ENCODE data around the gene PRMT5.

PRMT5 gene

DNA sequence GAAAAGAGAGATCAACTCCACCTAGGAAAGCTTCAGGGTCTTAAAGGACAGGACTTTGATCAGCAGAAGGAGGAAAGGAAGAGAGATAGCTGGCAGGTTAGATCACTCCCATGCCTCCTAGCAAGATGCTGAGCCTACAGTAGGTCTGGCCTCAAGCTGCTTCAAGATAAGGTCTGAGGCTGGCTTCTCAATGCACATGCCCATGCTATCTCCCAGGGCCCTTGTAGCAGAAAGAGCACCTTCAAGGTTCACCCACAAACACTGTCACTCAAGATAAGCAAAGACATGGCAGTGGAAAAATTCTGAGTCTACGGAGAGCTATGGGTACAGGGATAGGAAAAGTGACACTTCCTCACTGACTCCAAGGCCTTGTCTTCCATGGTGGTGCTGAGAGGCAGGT is 31.8 kb downstream of the PRMT5 start:
- no peak for DNase-seq (ENCODE audit: low read depth)

DNA sequence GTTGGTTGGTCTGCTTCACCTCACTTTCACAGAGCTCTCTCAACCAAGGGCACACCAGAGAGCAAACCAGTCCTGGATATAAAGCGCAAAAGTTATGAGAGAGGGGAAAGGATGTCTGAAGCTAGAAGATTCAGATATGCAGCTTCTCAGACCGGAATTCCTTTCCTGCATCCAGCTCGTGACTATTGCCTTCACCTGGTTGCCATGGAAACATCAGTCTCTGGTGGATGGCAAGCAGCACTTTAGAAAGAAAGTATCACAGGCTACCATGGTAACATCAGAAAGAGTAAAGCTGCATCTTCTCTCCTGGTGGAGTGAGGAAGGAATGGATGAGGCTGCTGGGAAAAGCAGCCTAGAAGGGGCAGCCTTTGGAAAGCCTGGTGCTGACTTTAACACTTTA is 32.4 kb downstream of the PRMT5 start:
- no peak for DNase-seq (ENCODE audit: low read depth)

DNA sequence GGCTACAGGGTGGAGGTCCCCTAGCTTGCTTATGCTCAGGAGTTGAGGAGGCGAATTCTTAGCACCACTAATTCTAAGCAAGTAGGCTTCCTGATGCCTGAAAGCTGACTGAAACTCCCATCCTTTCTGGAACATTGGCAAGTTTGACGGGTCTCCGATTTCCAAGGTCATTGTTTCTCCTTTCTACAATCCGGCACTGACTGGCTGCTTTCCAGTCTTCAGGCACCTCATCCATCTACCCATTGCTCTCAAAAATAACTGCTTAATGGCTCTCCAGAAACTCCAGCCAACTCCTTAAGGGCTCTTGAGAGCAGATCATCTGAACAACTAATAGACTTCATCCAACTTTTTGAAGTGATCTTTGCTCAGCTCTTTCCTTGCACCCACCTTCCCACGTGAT is 32.8 kb downstream of the PRMT5 start:
- no peak for DNase-seq (ENCODE audit: low read depth)

DNA sequence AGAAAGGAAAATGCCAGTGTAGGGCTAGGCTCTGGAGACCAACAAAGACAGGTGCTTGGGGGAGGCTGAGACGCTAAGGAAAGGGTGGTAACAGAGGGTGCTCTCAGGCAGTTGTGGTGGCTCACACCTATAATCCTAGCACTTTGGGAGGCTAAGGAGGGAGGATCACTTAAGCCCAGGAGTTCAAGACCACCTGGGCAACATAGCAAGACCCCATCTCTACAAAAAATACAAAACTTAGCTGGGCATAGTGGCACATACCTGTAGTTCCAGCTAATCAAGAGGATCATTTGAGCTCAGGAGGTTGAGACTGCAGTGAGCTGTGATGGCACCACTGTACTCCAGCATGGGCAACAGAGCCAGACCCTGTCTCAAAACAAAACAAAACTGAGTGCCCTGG is 33.8 kb downstream of the PRMT5 start:
- no peak for DNase-seq (ENCODE audit: low read depth)

DNA sequence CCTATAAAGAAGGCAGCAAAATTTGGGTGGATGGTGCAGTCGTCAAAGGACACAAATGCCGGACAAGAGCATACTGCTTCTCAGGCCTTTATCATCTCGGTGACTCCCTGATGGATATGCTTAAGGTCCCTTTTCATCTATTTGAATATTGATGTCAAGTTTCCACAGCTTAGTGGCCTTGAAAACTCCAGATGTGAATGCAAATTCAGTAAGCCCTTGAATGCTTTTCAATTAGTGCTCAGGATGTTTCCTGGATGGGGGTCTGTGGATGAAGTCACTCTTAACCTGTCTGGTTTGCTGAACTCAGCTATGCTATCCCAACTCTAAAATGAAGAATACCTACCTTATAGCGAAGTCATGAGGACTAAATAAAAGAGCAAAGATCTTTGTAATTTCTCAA is 35.5 kb downstream of the PRMT5 start:
- no peak for DNase-seq (ENCODE audit: low read depth)

DNA sequence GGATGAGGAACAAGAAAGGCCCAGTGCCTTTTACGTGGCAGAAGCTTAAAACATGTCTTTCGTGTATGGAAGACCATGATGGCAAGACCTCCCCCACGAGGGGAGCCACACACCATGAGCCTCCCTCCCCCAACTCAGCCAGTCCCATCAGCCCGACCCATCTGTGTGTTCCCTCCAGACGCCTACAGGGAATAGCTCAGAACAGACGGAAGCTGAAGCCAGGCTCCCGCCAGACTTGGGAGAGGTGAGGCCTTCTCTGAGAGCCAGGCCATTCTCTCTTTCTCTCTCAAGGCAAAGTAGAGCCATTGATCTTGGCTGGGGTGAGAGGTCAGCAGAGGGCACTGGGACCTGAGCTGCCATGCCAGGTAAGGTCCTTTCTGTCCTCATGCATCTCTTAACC is 36.7 kb downstream of the PRMT5 start:
- DNase-seq (ENCODE audit: low read depth), result no peak

DNA sequence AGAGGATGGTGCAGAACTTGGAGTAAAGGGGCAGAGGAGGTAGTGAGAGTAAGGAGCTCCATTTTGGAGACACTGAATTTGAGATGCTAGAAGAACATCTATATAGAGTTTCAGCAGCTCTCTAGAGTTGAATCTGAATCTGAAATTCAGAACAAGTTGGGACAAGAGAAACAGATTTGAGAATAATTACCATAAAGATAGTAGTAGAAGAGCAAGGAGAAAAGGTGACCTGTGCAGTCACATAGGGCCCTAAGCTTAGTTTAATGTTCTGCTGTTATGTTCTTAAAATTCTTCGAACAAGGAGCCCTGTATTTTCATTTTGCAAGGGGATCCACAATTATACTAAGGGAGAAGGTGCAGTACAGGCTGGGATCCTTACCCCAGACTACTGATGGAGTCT is 38.8 kb downstream of the PRMT5 start:
- DNase-seq (ENCODE audit: low read depth), result no peak

DNA sequence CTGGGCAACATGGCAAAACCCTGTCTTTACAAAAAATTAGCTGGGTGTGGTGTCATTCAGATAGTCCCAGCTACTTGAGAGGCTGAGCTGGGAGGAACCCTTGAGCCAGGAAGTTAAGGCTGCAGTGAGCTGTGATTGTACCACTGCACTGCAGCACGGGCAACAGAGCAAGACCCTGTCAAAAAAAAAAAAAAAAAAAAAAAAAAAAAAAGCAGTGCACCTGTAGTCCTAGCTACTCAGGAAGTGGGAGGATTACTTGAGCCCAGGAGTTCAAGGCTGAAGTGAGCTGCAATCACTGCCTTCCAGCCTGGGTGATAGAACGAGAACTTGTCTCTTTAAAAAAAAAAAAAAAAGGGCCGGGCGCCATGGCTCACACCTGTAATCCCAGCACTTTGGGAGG is 40.5 kb downstream of the PRMT5 start:
- no peak for DNase-seq (ENCODE audit: low read depth)

DNA sequence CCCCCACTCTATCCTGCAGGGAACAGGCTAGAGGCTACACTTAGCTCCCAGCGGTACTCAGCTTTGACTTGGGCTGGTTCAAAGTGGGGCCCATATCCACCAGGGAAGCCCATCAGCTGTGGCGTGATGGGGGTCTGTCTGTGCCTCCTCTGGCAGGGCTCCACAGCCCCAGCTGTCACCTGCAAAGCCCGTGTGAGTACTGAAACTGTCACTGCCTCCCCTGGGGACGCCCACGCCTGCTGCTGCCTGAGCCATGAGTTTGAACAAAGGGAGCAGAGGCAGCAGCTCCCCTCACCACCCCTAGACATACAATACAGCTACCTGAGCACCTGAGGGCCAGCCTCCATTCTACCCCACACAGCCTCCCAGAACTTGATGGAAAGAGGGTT is 41.2 kb downstream of the PRMT5 start:
- DNase-seq (ENCODE audit: low read depth), result peak; percentile 14

DNA sequence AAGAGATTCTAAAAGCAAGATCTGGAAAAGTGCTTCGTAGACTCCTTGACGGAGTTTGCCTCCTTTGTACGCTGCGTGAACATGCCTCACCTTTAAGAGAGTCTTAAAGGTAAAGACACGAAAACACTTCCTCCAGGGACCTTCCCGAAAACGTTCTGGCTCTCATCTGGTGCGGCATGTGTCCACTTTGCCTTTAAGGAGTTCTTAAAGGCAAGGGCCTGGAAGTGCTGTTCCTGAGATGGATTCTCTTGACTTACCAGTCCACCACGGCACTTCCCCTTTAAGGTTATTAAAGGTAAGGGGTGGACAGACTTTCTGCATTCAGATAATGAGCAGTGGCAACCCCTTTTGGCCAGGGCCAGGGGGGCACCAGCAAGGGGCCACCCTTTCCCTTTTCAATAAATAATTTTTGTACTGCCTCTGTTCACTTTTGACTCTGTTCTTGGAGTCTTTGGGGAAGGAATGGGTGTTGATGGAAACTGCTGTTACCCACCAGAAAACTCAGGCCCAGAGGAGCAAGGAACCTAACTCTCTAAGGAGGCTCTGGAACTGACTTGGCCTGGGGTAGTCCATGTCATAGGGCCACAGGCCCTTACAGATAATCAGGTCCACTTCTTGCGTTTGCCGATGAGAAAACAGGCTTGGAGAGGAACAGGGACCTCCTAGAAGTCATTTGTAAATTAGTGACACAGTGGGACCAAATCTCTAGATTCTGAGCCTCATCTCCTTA is 41.8 kb downstream of the PRMT5 start:
- no peak for DNase-seq (ENCODE audit: low read depth)

DNA sequence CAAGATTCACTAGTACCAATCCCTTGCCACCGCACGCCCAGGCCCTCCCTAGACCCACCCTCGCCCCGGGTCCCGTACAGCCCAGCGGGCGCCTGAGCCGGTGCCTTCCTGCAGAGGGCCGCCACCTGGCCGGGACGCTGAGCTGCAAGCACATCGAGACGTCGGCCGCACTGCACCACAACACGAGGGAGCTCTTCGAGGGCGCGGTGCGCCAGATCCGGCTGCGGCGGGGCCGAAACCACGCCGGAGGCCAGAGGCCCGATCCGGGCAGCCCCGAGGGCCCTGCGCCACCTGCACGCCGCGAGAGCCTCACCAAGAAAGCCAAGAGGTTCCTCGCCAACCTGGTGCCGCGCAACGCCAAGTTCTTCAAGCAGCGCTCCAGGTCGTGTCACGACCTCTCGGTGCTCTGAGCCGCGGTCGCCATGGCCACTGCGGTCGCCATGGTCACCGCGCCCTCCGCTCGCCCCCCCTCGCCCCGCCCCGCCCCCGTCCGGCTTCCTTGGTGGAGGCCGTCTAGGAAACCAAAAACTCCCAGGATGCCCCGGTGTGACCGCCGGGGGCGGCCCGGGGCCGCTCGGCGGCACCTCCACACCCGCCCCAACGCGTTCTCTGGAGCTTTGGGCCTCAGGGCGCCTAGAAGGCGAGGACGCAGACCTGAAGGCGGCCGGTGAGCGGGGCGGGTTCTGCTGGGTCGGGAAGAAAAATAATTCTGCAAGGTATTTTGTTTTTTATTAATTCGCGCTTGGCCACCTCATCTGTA is 42.5 kb downstream of the PRMT5 start:
- peak; percentile 63 for DNase-seq (ENCODE audit: low read depth)

DNA sequence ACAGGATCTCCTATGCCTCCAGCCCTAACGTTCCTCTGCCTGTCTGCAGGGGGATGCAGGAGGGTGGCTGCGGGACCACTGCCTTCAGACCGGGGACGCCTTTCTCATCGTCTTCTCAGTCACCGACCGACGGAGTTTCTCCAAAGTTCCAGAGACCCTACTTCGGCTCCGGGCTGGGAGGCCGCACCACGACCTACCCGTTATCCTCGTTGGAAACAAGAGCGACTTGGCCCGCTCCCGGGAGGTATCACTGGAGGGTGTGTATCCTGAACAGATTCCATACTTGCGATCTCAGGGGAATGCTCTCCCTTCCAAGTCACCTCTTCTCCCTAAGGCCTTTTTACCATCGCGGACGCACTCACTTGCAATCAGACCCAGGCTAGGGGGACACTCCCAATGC is 43.2 kb downstream of the PRMT5 start:
- no peak for DNase-seq (ENCODE audit: low read depth)

DNA sequence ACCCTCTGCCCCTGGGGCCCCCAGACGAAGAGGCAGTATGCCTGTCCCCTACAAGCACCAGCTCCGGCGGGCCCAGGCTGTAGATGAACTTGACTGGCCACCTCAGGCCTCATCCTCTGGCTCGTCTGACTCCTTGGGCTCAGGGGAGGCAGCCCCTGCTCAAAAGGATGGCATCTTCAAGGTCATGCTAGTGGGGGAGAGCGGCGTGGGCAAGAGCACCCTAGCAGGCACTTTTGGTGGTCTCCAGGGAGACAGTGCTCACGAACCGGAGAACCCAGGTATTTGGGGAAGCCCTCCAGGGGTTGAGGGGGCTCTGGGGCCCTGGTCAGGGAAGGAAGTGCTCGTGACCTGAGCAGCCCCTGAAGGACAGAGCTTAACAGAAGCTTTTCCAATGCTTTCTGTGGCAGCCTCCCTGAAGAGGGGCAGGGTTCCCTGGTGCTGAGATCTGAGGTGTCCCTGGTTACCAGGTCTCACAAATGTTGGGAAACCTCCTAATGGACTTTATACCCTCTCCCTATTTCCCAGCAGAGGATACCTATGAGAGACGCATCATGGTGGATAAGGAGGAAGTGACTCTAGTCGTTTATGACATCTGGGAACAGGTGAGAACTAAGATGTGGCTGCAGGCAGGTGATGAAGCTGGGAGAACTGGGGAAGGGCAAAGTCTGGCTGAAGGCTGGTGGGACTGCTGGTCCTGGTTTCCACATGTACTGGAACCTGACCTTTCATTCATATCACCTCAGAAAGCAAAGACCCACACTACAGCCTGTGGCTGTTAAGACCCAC is 44.2 kb downstream of the PRMT5 start:
- no peak for DNase-seq (ENCODE audit: low read depth)

DNA sequence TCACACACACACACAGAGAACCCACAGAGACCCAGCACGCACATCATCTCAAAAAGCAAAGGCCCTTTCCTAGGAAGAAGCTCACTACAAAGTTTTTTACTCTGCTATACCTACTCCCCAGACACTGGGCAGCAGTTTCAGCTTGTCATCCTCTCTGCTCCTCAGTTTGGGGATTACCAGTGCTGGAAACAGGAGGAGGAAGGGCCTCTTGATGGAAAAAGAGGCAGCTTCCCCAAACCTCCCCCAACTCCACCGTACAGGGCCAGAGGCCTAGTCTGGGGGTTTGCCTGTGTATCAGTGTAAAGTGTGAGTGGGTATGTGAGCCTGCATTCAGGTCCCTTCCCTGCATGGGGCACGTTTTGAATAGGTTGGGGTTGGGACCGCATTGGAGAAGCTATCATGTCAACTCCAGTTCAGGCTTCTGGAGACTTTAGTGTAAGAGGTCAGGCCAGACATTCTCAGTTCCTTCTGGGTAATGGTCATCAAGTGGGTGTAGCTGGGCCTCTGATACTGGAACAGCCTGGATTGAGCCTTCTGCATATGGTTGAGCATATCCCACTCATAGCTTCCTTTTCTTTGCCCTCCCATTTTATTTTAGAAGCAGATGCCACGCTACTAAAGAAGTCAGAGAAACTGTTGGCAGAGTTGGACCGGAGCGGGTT is 45.0 kb downstream of the PRMT5 start:
- DNase-seq (ENCODE audit: low read depth), result no peak

DNA sequence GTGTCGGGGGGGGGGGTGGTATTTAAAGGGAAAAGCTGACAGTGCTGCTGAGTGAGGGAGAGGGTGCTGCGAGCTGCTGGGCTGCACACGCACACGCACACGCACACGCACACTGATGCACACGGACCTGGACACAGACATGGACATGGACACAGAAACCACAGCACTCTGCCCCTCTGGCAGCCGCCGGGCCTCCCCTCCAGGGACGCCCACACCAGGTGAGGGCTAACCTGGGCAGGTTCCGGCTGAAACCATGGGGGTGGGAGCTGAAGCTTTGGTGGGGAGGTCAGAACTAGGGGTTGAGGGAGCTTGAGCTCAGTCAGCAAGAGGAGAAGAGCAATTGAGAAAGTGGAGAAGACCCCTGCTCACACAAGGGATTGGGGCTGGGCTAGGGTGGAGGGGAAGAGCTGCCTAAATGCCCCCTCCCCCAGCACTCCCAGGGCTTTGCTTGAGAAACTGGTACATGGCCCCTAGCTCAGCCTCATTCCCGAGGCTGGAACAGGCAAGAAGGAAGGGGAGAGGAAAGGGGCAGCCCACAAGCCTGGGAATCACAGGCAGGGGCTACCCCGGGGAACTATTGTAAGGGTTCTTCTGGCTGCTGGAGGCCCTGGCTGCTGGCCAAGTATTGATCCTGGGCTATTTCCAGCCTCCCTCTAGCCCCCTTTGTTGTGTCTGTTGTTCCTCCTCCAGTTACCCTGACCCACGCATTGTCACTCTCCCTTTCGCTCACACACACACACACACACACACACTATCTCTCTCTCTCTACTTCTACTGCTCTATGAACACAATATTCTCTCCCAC is 45.8 kb downstream of the PRMT5 start, which contains the start of gene REM2:
Gene REM2 (plus strand): TSS at position 50 of the 804 bp plus-strand sequence. CDS start 66 bp downstream, at position 116.
- no peak for DNase-seq (ENCODE audit: low read depth)

DNA sequence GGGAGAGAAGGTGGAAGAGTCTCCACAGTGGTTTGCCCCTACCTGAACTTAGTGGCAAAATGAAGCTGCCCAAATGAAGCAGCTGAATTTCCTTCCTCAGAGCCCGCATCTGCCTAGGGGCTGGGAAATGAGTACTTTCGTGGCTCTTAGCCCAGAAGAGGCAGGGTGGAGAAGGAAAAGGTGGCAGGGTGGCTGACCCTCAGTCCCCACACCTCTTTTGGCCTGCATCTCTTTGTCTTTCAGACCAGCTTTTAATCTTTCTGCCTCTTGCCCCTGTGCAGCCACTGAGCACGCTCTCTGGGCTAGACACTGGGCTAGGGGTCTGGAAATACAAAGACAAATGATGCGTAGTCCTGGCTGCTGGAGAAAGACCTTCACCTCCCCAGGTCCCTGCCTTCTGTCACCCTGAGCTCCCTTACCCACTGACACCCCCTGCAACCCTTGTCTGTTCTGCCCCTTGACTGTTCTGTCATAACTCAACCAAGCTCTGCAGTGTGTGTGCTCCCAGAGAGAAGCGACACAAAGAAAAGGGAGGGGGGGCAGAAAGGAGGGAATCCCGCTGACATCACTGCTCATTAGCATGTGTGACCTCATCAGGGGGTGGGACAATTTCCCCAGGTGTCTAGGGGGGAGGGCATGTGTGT is 46.5 kb downstream of the PRMT5 start:
- DNase-seq (ENCODE audit: low read depth), result peak; percentile 14

DNA sequence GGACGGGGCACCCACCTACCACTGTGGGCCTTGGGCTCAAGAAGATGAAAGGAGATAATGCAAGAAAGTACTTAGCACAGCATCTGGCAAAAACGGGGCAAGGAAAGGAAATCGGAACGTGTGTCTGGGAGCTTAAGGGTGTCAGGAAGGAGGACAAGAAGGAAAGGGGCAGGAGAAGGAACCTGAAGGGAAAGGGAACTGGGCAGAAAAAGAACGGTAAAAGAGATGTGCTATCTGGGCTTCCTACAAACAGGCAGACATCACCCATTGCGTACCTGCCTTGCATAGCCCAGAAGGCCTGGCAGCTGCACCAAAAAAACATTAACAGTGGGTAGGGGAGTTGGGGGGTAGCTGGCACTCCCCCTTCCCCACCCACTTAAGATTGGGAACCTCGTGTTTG is 47.1 kb downstream of the PRMT5 start:
- DNase-seq (ENCODE audit: low read depth), result no peak

DNA sequence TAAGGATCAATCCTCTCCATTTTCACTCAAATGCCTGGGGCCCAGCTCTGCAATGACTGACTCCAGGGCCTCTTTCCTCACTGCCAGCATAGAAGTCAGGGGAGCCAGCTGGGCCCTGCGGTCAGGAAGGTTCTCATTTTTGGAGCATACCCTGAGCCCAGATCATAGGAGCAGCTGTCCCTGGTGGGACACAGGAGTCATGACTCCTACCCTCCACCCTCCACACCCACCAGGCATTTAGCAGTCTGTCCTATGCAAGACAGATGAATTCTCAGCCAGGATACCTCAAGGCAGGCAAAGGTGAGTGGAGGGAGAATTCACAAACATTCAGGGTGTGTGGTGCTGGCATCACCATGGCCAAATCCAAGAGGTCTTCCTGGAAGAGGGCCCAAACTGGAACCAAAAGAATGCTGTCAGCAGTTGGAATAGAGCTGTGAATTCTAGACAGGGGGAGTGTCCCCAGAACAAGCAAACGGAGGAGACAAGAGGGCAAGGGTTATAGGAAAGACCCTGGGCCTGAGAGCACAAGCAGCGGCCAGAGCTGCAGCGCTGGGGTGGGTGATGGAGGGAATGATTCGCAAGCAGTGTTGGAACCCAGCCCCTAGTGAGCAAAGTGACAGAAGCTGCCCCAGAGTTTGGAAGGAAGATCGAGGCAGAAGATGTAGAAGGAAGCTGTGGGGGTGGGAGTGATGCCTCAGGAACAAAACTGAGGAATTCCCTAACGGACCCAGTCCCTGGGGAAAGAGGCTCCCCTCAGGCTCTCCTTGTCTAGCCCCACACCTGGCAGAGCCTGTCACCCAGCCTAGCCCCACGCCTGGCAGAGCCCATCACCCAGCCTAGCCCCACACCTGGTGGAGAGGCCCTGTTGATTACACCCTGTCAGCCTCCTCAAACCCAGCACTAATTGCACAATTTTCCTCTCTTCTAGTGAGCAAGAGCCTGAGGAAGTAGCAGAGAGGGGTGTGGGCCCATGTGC is 50.6 kb downstream of the PRMT5 start:
- DNase-seq (ENCODE audit: low read depth), result no peak

DNA sequence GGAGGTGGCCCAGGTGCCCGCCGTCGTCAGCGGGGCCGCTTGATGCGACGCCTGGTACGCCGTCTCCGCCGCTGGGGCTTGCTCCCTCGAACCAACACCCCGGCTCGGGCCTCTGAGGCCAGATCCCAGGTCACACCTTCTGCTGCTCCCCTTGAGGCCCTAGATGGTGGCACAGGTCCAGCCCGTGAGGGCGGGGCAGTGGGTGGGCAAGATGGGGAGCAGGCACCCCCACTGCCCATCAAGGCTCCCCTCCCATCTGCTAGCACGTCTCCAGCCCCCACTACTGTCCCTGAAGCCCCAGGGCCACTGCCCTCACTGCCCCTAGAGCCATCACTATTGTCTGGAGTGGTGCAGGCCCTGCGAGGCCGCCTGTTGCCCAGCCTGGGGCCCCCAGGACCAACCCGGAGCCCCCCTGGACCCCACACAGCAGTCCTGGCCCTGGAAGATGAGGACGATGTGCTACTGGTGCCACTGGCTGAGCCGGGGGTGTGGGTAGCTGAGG is 52.1 kb downstream of the PRMT5 start:
- no peak for DNase-seq (ENCODE audit: low read depth)

Data from activated T-cell treated with anti-CD3 and anti-CD28 coated beads for 1 hour (primary cell).